Sigmoid colon (tissue), 3 donors: Measurements from ENCODE around the gene GNG10.

Experiments used
- POLR2A ChIP-seq, 2 donors: fragments of 450-650 bp; IDR thresholded peaks; one replicate each; pipeline ENCODE4 v1.6.1; 2016; ENCODE audit warnings: antibody characterized with exemption in 2 of 2, mild to moderate bottlenecking in 2 of 2, moderate library complexity in 2 of 2
- TF ChIP-seq, protein P1 (sequence below), 4 experiments: fragments of 450-650 bp in 3 of 4; fragments of 200-600 bp in 1 of 4; IDR thresholded peaks; one replicate each; pipeline ENCODE4 v1.5.1; 2016 to 2019; ENCODE audit warnings: antibody characterized with exemption in 4 of 4, mild to moderate bottlenecking in 3 of 4, moderate library complexity in 2 of 4

DNA sequence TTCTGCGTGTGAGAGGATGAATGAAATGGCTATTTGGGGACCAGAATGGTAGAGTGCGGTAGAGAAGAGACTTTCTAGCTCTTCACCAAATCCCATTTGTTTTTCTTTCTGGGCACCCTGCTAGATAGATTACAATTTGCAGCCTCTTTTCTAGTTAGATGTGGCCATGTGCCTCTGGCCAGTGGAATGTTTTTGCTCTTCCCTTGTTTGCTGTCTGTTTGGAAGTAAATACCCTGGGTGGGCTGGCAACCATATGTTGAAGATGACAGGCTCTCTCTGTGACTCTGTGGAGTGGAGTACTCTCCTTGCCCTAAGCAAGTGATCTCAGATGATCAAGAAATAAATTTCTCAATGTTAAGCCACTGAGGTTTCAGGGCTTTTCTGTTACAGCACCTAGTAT, 12.9 kb downstream of the GNG10 start:
- TF ChIP-seq, protein P1, sequence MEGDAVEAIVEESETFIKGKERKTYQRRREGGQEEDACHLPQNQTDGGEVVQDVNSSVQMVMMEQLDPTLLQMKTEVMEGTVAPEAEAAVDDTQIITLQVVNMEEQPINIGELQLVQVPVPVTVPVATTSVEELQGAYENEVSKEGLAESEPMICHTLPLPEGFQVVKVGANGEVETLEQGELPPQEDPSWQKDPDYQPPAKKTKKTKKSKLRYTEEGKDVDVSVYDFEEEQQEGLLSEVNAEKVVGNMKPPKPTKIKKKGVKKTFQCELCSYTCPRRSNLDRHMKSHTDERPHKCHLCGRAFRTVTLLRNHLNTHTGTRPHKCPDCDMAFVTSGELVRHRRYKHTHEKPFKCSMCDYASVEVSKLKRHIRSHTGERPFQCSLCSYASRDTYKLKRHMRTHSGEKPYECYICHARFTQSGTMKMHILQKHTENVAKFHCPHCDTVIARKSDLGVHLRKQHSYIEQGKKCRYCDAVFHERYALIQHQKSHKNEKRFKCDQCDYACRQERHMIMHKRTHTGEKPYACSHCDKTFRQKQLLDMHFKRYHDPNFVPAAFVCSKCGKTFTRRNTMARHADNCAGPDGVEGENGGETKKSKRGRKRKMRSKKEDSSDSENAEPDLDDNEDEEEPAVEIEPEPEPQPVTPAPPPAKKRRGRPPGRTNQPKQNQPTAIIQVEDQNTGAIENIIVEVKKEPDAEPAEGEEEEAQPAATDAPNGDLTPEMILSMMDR (IDR thresholded peaks at IDR 0.05), result no peak
- no peak for TF ChIP-seq POLR2A (IDR thresholded peaks at IDR 0.05)
